H9 (cell line): ENCODE results near the gene TCFL5. TPM values are rescaled to one million over a fixed set of nuclear protein-coding genes. Genes with fewer than 3 reads are reported as not detected.

Experiments used
- DNase-seq: peaks from one replicate; pipeline ENCODE4 v3.0.0-alpha.2; 2017
- H2AFZ ChIP-seq: one replicate; pipeline ENCODE4 v1.6.1; 2013; ENCODE audit warnings: mild to moderate bottlenecking, low read length, control low read depth, moderate library complexity
- H2AK5ac ChIP-seq: 2 replicates; pipeline ENCODE4 v1.6.1; 2013; ENCODE audit warnings: low read length, control low read depth, mixed read lengths; ENCODE audit not compliant: insufficient read length
- H2BK120ac ChIP-seq: one replicate; pipeline ENCODE4 v1.6.1; 2013; ENCODE audit warnings: low read depth, mild to moderate bottlenecking, low read length, control low read depth, inconsistent platforms; ENCODE audit not compliant: poor library complexity, severe bottlenecking
- H2BK12ac ChIP-seq: 2 replicates; pipeline ENCODE4 v1.6.1; 2013; ENCODE audit warnings: low read length, control low read depth, mixed read lengths, low read depth; ENCODE audit not compliant: insufficient read length
- H2BK15ac ChIP-seq: 2 replicates; pipeline ENCODE4 v1.6.1; 2013; ENCODE audit warnings: low read depth, low read length, control low read depth
- H2BK20ac ChIP-seq: one replicate; pipeline ENCODE4 v1.6.1; 2013; ENCODE audit warnings: low read depth, mild to moderate bottlenecking, low read length, control low read depth, inconsistent platforms; ENCODE audit not compliant: poor library complexity, severe bottlenecking
- H2BK5ac ChIP-seq: 2 replicates; pipeline ENCODE4 v1.6.1; 2013; ENCODE audit warnings: low read length, control low read depth, mixed read lengths; ENCODE audit not compliant: insufficient read length
- H3K14ac ChIP-seq: 2 replicates; pipeline ENCODE4 v1.6.1; 2013; ENCODE audit warnings: low read length, control low read depth; ENCODE audit not compliant: insufficient read depth
- H3K18ac ChIP-seq: 2 replicates; pipeline ENCODE4 v1.6.1; 2013; ENCODE audit warnings: low read depth, mild to moderate bottlenecking, mixed read lengths, low read length, control low read depth; ENCODE audit not compliant: insufficient read length
- H3K23ac ChIP-seq: 2 replicates; pipeline ENCODE4 v1.6.1; 2013; ENCODE audit warnings: low read length, control low read depth, mixed read lengths, low read depth; ENCODE audit not compliant: insufficient read length
- H3K23me2 ChIP-seq: 2 replicates; pipeline ENCODE4 v1.6.1; 2013; ENCODE audit warnings: low read depth, mild to moderate bottlenecking, mixed read lengths, low read length, control low read depth; ENCODE audit not compliant: insufficient read length, poor library complexity, severe bottlenecking
- H3K27ac ChIP-seq: 2 replicates; pipeline ENCODE4 v1.5.1; 2013; ENCODE audit warnings: low read length, control low read depth, mixed read lengths, low read depth; ENCODE audit not compliant: insufficient read length
- H3K27me3 ChIP-seq: 2 replicates; pipeline ENCODE4 v1.6.1; 2013; ENCODE audit warnings: low read length, control low read depth, inconsistent platforms; ENCODE audit not compliant: insufficient read depth
- H3K4ac ChIP-seq: 2 replicates; pipeline ENCODE4 v1.6.1; 2013; ENCODE audit warnings: low read depth, mild to moderate bottlenecking, control low read depth, inconsistent platforms, low read length, moderate library complexity
- H3K4me1 ChIP-seq: 2 replicates; pipeline ENCODE4 v1.6.1; 2013; ENCODE audit warnings: low read length, control low read depth, inconsistent platforms; ENCODE audit not compliant: insufficient read depth
- H3K4me2 ChIP-seq: 2 replicates; pipeline ENCODE4 v1.6.1; 2013; ENCODE audit warnings: low read length, control low read depth, mixed read lengths; ENCODE audit not compliant: insufficient read length, insufficient read depth
- H3K56ac ChIP-seq: 2 replicates; pipeline ENCODE4 v1.6.1; 2013; ENCODE audit warnings: low read depth, mild to moderate bottlenecking, mixed read lengths, low read length, control low read depth; ENCODE audit not compliant: insufficient read length
- H3K79me1 ChIP-seq: 2 replicates; pipeline ENCODE4 v1.6.1; 2013; ENCODE audit warnings: low read depth, mild to moderate bottlenecking, moderate library complexity, low read length, control low read depth, inconsistent platforms; ENCODE audit not compliant: insufficient read depth, poor library complexity, severe bottlenecking
- H3K79me2 ChIP-seq: 2 replicates; pipeline ENCODE4 v1.6.1; 2013; ENCODE audit warnings: low read length, control low read depth, inconsistent platforms; ENCODE audit not compliant: insufficient read depth
- H3K9ac ChIP-seq: 2 replicates; pipeline ENCODE4 v1.6.1; 2013; ENCODE audit warnings: low read length, control low read depth, mixed read lengths; ENCODE audit not compliant: insufficient read length; ENCODE audit errors: extremely low read depth
- H3K9me3 ChIP-seq: one replicate; pipeline ENCODE4 v1.6.1; 2013; ENCODE audit warnings: low read depth, low read length, inconsistent platforms; ENCODE audit not compliant: control insufficient read depth
- H3T11ph ChIP-seq: one replicate; pipeline ENCODE4 v1.6.1; 2013; ENCODE audit warnings: mild to moderate bottlenecking, low read length, control low read depth, inconsistent platforms
- H4K20me1 ChIP-seq: one replicate; pipeline ENCODE4 v1.6.1; 2013; ENCODE audit not compliant: control insufficient read depth, insufficient read length, insufficient read depth
- H4K5ac ChIP-seq: 2 replicates; pipeline ENCODE4 v1.6.1; 2013; ENCODE audit warnings: low read depth, mild to moderate bottlenecking, mixed read lengths, low read length, control low read depth; ENCODE audit not compliant: insufficient read length
- H4K8ac ChIP-seq: replicated peaks from 2 replicates; pipeline ENCODE4 v1.6.1; 2013; ENCODE audit warnings: low read length, control low read depth, mixed read lengths, low read depth; ENCODE audit not compliant: insufficient read length
- H4K91ac ChIP-seq: 2 replicates; pipeline ENCODE4 v1.6.1; 2013; ENCODE audit warnings: low read depth, mild to moderate bottlenecking, moderate library complexity, mixed read lengths, low read length, control low read depth; ENCODE audit not compliant: insufficient read length
- H3K27ac Mint-ChIP-seq, 3 experiments: 2 replicates in 2 of 3; 3 replicates in 1 of 3; pipeline ENCODE4 v1.8.0; 2020 to 2021; ENCODE audit warnings: mixed read lengths in 3 of 3, mild to moderate bottlenecking in 1 of 3, moderate library complexity in 1 of 3
- H3K27me3 Mint-ChIP-seq: 2 replicates; pipeline ENCODE4 v1.8.0; 2021; ENCODE audit warnings: low read depth, mild to moderate bottlenecking, moderate library complexity, mixed read lengths
- H3K36me3 Mint-ChIP-seq, 3 experiments: 2 replicates in 2 of 3; 3 replicates in 1 of 3; pipeline ENCODE4 v1.8.0; 2020 to 2021; ENCODE audit warnings: low read depth in 3 of 3, mixed read lengths in 3 of 3; ENCODE audit not compliant: insufficient read depth in 1 of 3
- H3K4me1 Mint-ChIP-seq, 2 experiments: 2 replicates each; pipeline ENCODE4 v1.8.0; 2020; ENCODE audit warnings: mixed read lengths in 2 of 2
- H3K4me3 Mint-ChIP-seq, 2 experiments: 2 replicates in 1 of 2; 3 replicates in 1 of 2; pipeline ENCODE4 v1.8.0; 2020 to 2021; ENCODE audit warnings: mild to moderate bottlenecking in 2 of 2, mixed read lengths in 2 of 2, moderate library complexity in 1 of 2
- H3K9me3 Mint-ChIP-seq, 2 experiments: 2 replicates in 1 of 2; 3 replicates in 1 of 2; pipeline ENCODE4 v1.8.0; 2020; ENCODE audit warnings: mild to moderate bottlenecking in 2 of 2, mixed read lengths in 2 of 2, moderate library complexity in 1 of 2
- CTCF ChIP-seq: fragments of 200-600 bp; sonication (generic); conservative IDR thresholded peaks from 3 replicates; pipeline ENCODE4 v1.8.0; 2021; ENCODE audit warnings: antibody characterized with exemption, mild to moderate bottlenecking
- WGBS: extraction: QIAGEN DNeasy Blood & Tissue Kit; methylation state at CpG from one replicate; pipeline ENCODE4 v1.1.7; 2013; ENCODE audit warnings: missing lambda C conversion rate, low lambda C conversion rate, mixed read lengths; ENCODE audit not compliant: insufficient read length; ENCODE audit errors: extremely low coverage; 5-methylcytosine and 5-hydroxymethylcytosine counted together
- total RNA-seq: library from RNA; stranded (reverse); gene quantifications from 2 replicates; pipeline ENCODE4 v1.2.1, GENCODE V29; 2021

Gene TCFL5
- total RNA-seq, 1 experiment from 2014 or later, result 16.4 TPM

DNA sequence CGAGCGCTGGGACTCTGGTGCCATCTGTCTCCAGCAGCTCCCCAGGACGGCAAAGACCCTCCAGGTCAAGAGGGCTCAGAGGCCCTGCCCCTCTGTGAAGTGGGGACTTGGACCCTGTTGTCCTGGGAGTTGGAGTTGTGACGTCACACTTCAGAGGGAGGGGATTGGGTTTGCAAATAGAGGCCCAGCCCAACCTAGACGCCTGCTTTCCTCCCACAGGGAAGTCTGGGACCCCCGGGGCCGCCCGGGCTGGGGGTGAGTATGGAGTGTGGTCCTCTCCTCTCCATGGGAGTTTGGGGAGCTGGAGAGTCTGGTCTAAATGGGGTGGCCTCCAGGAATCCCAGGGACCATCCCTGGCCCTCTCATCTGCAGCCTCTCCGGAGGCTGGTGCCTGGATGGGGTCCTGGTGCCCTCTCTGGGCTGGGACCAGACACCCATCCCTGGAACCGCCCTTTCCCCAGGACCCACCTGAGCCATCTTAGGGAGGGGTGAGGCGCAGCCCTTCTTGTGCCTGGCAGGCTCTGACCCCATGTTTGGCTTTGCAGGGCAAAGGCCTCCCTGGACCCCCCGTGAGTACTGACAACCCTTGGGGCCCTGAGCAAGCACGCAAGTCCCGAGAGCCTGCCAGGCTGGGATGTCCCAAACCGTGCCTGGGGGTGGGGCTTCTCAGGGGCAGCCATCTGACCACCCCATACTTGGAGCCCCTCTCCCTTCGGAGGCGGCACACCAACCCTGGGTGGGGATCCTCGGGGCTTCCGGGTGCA is 40.5 kb downstream of the TCFL5 start:
- Histone ChIP-seq H3T11ph (no peak overlapping the region), H4K91ac (no peak overlapping the region), H3K9ac (no peak overlapping the region), H3K4ac (no peak overlapping the region), H3K79me1 (no peaks in the 10 kb centered on the region), H2BK15ac (no peak overlapping the region), H3K18ac (no peak overlapping the region), H2BK5ac (no peak overlapping the region), H3K56ac (no peak overlapping the region), H2BK120ac (no peak overlapping the region), H3K23ac (no peak overlapping the region), H3K79me2 (no peaks in the 10 kb centered on the region), H4K20me1 (no peaks in the 10 kb centered on the region), H4K5ac (no peak overlapping the region), H3K14ac (no peak overlapping the region), H2AK5ac (no peak overlapping the region), H3K23me2 (peaks cover 8% of the 10 kb centered on the region), H3K4me2 (no peak overlapping the region), H3K9me3 (no peaks in the 10 kb centered on the region), H3K4me1 (no peaks in the 10 kb centered on the region; the same call in 1 of the 2 replicates), H4K8ac (no peak overlapping the region), H2AFZ (no peak overlapping the region), H2BK12ac (no peak overlapping the region), H3K27me3 (no peaks in the 10 kb centered on the region), H3K27ac (no peak overlapping the region), H2BK20ac (no peak overlapping the region)
- H3K9me3 Mint-ChIP-seq, result no peaks in the 10 kb centered on the region
- DNase-seq, result no peak
- TF ChIP-seq CTCF, result no peak
- no CpG with 5 or more reads among the region's 19 CpGs for WGBS
- H3K4me1 Mint-ChIP-seq, result peaks cover 10 to 14% of the 10 kb centered on the region in 2 experiments
- H3K36me3 Mint-ChIP-seq, result peaks cover 0 to 5% (median 0%) of the 10 kb centered on the region in 3 experiments; a peak in 1 of 7 replicates
- H3K27ac Mint-ChIP-seq, result no peak overlapping the region
- H3K4me3 Mint-ChIP-seq, result no peak overlapping the region
- no peaks in the 10 kb centered on the region for H3K27me3 Mint-ChIP-seq
